ENCODE data around the gene KRTAP4-6.
"Not testable (repeated sequence)": the region's sequence is repeated elsewhere in the genome, so short reads cannot be mapped to it uniquely, and the experiment has no call there.

The KRTAP4-6 gene

DNA sequence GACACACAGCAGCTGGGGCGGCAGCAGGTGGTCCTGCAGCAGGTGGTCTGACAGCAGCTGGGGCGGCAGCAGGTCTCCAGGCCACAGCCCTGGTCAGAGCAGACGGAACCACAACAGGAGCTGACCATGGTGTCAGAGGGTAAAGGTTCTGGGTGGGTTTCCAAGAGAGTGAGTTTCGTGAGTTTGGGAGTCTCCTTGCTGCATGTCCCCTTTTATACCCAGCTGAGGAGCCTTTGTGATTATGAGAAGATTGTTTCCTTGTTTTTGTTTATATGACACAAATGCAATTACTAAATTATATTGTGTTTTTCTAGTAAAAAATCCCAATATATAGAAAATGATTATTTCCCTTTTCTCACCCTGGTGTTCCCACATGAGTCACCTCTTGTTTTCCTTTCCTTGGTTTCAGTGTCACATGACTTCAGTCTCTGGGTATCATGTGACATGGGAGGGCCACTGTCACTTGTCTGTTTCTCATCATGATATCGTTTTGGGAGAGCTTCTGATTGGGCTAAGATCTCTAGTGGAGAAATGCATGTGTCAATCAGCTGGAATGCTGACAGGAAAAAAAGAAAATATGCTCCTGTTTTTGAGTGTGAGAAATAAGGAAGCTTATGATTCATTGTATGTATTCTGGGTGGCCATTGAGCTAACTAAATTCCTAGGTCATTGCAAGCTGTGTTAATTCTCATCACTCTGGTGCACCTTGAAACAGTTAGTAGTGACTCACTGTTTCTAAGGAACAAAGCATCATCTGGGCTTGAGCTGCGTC lies at the start of gene KRTAP4-6:
Gene KRTAP4-6, minus strand, starts transcription at position 185 of the 772 bp plus-strand sequence. Its CDS starts 57 bp downstream, at position 128.
- no peak for DNase-seq (ENCODE audit: low spot score)

DNA sequence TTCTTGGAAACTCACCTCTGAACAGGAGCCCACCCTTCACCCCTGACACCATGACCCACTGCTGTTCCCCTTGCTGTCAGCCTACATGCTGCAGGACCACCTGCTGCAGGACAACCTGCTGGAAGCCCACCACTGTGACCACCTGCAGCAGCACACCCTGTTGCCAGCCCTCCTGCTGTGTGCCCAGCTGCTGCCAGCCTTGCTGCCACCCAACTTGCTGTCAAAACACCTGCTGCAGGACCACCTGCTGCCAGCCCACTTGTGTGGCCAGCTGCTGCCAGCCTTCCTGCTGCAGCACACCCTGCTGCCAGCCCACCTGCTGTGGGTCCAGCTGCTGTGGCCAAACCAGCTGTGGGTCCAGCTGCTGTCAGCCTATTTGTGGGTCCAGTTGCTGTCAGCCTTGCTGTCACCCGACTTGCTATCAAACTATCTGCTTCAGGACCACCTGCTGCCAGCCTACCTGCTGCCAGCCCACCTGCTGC lies 49.5 kb upstream of the KRTAP4-6 start, which contains the start of gene KRTAP9-1:
Gene KRTAP9-1, plus strand, starts transcription at position 51 of the 482 bp plus-strand sequence. Its CDS starts 0 bp downstream, at position 51.
- not testable (repeated sequence) for DNase-seq (ENCODE audit: low spot score)

DNA sequence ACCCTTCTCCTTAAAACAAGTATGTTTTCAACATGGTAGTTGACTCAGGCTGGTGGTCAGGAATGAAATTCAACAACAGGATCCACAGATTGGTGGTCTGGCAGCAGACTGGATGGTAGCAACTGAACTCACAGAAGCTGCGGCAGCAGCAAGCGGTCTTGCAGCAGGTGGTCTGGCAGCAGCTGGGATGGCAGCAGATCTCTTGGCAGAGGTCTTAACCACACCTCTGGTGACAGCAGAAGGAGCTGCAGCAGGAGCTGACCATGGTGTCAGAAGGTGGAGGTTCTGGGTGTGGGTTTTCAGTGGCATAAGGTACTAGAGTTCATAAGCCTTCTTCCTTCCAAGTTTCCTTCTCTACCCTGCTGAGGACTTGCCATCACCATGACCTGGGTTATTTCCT lies 46.5 kb upstream of the KRTAP4-6 start:
- no peak for DNase-seq (ENCODE audit: low spot score)

DNA sequence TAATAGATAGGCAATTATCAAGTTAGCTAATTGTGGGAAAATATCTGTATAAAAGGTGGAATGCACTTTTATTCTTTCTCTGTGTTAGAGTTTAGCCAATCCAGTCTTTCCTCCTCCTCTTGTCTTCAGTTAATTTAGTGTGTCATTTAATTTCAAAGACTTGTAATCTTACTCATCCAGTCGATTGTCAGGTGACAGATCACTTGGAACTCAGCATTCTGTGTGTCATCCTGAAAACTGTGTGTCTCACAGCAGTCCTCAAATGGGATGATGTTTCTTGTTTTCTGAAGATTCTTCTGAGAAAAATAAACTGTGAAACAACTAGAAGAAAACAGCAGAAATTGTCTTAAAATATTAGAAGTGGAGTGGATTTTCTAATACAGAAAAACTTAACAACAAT lies 44.7 kb upstream of the KRTAP4-6 start:
- DNase-seq (ENCODE audit: low spot score) = no peak

DNA sequence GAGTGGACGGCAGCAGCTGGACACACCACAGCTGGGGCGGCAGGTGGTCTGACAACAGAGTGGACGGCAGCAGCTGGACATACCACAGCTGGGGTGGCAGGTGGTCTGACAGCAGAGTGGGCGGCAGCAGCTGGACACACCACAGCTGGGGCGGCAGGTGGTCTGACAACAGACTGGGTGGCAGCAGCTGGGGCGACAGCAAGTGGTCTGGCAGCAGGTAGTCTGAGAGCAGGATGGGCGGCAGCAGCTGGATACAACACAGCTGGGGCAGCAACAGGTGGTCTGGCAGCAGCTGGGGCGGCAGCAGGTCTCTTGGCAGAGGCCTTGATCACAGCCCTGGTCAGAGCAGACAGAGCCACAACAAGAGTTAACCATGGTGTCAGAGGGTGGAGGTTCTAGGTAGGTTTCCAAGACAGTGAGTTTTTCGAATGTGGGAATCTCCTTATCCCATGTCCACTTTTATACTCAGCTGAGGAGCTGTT lies 44.2 kb upstream of the KRTAP4-6 start, which contains the start of gene KRTAP4-1:
Gene KRTAP4-1, minus strand, starts transcription at position 432 of the 482 bp plus-strand sequence. Its CDS starts 57 bp downstream, at position 375.
- no peak for DNase-seq (ENCODE audit: low spot score)

DNA sequence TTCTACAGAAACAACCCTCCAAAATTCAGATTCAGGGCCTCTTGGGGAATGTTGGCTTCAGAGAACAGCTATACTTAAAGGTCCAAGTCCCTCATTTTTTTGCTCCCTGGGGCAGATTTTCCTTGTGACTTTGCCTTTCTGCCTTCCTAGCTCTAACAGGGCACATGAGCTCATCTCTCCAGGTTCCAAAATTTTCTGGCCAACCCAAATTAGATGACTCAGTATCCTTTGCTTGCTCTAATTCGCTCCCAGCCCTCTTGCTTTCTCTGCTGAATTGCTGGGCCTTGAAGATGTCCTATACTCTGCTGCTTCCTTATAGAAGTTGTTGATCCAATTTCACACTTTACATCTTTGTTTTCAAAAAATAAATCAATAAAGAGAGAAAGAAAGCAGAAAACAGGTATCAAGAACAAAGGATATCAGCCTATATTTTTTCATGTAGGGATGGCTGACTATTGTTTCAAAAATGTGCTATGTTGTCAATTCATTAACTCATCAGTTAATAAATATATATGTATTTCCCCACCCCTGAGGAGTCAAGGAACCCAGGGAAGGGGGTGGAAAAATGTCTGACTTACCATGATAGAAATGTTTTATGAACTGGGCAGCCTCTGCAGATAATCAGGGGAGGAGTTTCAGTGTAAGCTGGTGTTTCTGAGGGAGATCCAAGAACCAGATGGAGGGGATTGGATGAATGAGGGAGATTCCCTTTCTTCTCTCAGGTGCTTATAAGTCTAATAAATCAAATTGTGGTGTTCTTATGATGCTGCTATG lies 38.7 kb upstream of the KRTAP4-6 start:
- no peak for DNase-seq (ENCODE audit: low spot score)

DNA sequence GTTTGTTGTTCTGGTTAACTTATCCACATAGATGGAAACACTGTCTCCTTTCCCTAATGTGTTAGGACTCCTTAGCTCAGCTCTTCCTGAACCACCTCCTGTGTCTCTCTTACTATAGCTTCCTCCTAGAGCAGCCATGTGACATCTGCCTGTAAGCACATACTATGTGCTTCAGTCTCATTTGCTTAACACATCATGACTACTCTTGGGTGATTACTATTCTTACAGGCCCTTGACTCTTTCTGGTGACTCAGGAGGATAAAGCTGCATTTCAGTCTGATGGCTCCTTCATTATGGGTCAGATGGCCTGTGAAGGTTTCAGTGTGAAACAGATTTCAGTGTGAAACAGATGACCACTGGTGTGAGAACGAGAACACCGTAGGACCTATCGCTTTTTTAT lies 38.0 kb upstream of the KRTAP4-6 start:
- no peak for DNase-seq (ENCODE audit: low spot score)

DNA sequence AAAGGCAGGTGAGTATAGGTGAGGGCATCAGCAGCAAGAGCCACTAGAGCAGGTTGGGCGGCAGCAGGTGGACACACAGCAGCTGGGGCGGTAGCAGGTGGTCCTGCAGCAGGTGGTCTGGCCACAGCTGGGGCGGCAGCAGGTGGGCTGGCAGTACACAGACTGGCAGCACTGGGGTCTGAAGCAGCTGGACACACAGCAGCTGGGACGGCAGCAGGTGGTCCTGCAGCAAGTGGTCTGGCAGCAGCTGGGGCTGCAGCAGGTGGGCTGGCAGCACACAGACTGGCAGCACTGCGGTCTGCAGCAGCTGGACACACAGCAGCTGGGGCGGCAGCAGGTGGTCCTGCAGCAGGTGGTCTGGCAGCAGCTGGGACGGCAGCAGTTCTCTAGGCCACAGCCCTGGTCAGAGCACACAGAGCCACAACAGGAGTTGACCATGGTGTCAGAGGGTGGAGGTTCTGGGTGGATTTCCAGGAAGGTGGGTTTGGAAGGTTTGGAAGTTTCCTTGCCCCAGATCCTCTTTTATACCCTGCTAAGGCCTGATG lies 37.5 kb upstream of the KRTAP4-6 start, which contains the start of gene KRTAP4-2:
Gene KRTAP4-2, minus strand, starts transcription at position 495 of the 545 bp plus-strand sequence. Its CDS starts 57 bp downstream, at position 438.
- DNase-seq (ENCODE audit: low spot score) = no peak

DNA sequence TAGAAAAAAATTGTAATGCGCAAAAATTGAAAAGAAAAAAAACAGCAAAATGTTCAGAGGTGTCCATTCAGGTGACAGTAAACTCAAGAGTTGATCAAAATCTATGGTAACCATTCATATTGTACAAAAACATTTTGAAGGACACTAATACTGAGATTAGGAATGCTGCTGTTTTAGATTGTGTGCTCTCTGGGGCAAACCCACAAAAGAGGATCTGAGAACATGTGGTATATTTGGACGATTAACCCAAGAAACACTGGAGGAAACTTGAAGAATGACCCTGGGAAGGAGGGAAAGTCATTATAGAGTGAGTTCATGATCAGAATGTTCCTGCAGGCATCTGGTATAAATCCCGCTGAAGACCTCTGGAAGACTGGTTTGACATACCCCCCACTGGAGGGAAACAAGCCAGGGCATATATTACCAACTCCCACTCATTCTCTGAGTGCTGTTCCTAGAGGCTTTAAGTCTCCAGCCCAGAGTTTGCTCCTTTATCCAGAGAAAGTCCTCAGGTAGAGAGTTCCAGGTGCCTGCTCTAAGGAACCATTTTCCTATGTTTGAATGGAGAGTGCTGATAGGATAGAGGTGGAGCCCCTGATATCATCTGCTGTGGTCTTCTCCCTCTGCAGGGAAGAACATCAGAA lies 36.5 kb upstream of the KRTAP4-6 start:
- DNase-seq (ENCODE audit: low spot score) = no peak

DNA sequence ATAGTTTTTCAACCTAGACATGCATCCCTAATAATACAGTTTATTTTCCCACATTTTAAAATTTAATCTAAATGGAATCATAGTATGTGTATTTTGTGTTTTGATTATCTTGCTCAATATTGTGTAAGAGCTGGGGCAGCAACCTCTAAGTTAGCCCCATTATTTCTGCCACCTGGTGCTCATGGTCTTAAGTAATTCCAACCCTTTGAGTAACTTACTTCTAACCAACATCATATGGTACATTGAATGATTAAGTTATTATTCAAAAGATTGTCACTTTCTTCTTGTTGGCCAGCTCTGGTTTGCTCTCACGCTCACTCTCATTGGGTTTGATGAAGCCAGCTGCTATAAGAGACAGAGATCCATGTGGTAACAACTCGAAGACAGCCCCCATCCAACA lies 31.5 kb upstream of the KRTAP4-6 start:
- no peak for DNase-seq (ENCODE audit: low spot score)

DNA sequence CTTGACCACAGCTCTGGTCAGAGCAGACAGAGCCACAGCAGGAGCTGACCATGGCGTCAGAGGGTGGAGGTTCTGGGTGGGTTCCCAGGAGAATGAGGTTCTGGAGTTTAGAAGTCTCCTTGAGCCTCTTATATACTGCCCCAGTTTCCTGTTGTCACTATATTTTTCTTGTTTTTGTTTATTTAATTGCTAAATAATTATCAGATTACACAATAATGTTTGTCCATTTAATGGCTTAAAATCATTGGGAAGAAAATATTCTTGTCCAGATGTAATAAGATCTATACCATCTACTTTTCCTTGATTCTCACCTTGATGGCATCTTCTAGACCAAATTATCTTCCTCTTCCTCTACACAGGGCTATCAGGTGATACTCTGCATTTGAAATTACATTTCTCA lies 27.8 kb upstream of the KRTAP4-6 start, which contains the start of gene KRTAP4-3:
Gene KRTAP4-3, minus strand, starts transcription at position 101 of the 400 bp plus-strand sequence. Its CDS starts 49 bp downstream, at position 52.
- DNase-seq (ENCODE audit: low spot score) = no peak

DNA sequence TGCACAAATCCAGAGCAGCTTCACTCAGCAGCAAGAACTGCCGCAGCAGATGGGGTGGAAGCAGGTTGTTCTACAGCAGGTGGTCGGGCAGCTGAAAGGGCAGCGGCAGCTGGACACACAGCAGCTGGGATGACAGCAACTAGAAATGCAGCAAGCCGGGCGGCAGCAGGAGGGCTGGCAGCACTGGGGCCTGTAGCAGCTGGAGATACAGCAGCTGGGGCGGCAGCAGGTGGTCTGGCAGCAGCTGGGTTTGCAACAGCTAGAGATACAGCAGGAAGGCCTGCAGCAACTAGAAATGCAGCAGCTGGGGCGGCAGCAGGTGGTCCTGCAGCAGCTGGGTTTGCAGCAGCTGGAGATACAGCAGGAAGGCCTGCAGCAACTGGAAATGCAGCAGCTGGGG lies 27.2 kb upstream of the KRTAP4-6 start:
- DNase-seq (ENCODE audit: low spot score) = no peak

DNA sequence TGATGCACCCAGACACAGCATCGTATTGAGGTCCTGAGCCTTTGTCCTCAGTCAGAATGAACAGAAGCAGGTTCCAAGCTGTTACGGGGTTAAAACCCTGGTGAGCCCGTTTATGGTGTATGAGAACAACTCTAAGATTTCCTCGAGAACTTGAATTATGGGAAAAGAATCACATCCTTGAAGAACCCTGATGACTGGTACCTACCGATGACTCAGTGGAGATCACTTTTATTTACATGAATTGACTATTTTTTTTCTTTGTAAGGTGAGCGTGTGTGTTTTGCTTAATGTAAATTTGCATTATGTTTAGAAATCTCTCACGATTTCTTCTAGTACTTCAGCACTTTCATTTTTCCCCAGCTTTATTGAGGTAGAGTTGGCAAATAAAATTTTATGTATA lies 23.5 kb upstream of the KRTAP4-6 start:
- no peak for DNase-seq (ENCODE audit: low spot score)

DNA sequence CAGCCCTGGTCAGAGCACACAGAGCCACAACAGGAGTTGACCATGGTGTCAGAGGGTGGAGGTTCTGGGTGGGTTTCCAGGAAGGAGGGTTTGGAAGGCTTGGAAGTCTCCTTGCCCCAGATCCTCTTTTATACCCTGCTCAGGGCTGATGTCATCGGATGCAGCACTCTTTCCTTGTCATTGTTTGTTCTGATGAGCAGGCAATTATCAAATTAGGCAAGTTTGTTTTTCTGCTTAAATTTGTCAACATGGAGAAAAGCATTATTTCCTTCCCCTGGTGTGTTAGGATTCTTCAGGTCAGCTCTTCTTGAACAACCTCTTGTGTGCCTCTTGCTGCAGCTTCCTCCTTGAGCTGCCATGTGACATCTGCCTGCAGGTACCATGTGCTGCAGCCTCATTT lies 20.3 kb upstream of the KRTAP4-6 start, which contains the start of gene KRTAP4-4:
Gene KRTAP4-4, minus strand, starts transcription at position 101 of the 400 bp plus-strand sequence. Its CDS starts 57 bp downstream, at position 44.
- no peak for DNase-seq (ENCODE audit: low spot score)

DNA sequence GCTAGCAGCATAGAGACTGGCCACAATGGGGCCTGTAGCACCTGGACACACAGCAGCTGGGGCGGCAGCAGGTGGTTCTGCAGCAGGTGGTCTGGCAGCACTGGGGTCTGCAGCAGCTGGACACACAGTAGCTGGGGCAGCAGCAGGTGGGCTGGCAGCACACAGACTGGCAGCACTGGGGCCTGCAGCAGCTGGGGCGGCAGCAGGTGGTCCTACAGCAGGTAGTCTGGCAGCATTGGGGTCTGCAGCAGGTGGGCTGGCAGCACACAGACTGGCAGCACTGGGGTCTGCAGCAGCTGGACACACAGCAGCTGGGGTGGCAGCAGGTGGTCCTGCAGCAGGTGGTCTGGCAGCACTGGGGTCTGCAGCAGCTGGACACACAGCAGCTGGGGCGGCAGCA lies 19.8 kb upstream of the KRTAP4-6 start:
- not testable (repeated sequence) for DNase-seq (ENCODE audit: low spot score)

DNA sequence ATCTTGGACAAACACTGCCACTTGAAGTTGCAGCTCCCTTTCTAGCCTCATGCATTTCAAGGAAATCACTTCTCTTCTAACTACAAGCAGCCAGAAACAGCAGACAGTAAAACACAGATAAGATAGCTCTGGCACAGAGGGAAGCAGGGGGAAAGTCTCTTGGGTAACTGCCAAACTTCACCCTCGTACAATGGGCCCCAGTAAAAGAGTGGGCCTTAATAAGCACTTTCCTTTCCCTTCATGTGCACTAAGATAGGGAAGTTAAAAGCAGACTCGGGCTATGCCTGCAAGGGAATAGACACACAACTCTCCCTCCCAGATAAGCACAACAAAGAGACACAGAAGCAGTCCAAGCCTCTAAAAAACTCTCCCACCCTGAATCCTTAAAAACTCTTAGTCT lies 13.5 kb upstream of the KRTAP4-6 start:
- DNase-seq (ENCODE audit: low spot score) = no peak

DNA sequence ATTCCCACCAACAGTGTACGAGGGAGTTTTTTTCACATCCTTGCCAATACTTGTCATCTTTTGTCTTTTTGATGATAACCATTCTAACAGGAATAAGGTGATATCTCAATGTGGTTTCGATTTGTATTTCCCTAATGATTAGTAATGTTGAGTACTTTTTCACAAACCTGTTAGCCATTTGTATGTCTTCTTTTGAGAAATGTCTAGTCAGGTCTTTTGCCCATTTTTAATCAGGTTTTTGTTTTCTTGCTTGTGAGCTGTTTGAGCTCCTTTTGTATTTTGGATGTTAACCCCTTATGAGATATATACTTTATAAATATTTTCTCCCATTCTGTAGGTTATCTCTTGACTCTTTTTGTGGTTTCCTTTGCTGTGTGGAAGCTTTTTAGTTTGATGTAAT lies 11.2 kb upstream of the KRTAP4-6 start:
- DNase-seq (ENCODE audit: low spot score) = no peak

DNA sequence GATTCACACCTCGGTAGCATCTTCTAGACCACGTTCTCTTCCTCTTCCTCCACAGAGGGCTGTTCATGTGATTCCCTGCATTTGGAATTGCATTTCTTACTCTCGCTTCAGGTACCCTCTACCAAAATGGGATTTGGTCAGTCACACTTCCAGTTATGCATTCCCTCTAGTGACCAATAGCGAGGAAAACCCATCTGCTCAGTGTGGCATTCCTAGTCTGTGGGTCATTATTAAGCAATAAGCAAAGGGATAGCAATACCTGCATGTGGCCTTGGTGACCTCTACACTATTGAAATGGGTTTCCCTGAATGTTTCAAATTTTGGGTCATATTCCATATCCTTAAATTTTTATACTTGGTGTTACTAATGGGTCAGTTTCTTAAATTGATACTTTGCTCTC lies 9.7 kb upstream of the KRTAP4-6 start:
- no peak for DNase-seq (ENCODE audit: low spot score)

DNA sequence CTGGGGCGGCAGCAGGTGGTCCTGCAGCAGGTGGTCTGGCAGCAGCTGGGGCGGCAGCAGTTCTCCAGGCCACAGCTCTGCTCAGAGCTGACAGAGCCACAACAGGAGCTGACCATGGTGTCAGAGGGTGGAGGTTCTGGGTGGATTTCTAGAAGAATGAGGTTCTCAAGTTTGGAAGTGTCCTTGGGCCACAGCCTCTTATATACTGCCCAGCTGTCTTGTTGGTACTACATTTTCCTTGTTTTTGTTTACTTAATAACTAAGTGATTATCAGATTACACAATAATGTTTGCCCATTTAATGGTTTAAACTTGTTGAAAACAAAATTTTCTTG lies 9.3 kb upstream of the KRTAP4-6 start, which contains the start of gene KRTAP4-5:
Gene KRTAP4-5, minus strand, starts transcription at position 174 of the 334 bp plus-strand sequence. Its CDS starts 58 bp downstream, at position 116.
- no peak for DNase-seq (ENCODE audit: low spot score)

DNA sequence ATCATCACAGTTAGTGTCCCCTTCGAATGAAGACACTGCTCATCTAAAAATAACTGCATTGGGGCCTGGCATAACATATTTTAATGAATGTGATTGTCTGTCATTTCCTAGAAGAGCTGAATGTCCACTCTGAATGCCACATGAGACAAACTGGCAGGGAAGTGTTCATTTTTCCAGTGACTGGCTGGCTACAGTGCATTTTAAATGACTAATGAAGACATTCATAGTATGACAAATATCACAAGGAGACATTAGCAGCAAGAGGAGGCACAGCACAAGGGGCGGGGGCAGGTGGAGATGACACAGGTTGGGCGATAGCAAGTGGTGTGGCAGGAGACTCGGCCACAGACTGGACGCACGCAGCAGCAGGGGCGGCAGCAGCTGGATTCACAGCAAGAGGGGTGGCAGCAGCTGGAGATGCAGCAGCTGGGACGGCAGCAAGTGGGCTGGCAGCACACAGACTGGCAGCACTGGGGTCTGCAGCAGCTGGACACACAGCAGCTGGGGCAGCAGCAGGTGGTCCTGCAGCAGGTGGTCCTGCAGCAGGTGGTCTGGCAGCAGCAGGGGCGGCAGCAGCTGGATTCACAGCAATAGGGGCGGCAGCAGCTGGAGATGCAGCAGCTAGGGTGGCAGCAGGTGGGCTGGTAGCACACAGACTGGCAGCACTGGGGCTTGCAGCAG lies 8.8 kb upstream of the KRTAP4-6 start:
- DNase-seq (ENCODE audit: low spot score) = not testable (repeated sequence)

All from left forelimb (tissue), 1 donor.